ENCODE results near the gene PUS10.
"Not testable (repeated sequence)": the region's sequence is repeated elsewhere in the genome, so short reads cannot be mapped to it uniquely, and the experiment has no call there.

PUS10 gene

GRCh38 chr2:61009355-61009754 lies 8.7 kb downstream of the PUS10 start:
- no peak for DNase-seq

- DNase-seq = no peak
Measured at GRCh38 chr2:61006486-61007105, 11.5 kb downstream of the PUS10 start.

- DNase-seq = no peak
Measured at GRCh38 chr2:61005736-61006135, 12.3 kb downstream of the PUS10 start.

- peak; percentile 28 for DNase-seq
Measured at GRCh38 chr2:60998628-60999545, 19.2 kb downstream of the PUS10 start.

- DNase-seq = no peak
Measured at GRCh38 chr2:60994131-60994530, 23.9 kb downstream of the PUS10 start.

GRCh38 chr2:60992985-60993392 lies 25.1 kb downstream of the PUS10 start:
- no peak for DNase-seq

GRCh38 chr2:60991644-60992043 lies 26.4 kb downstream of the PUS10 start:
- DNase-seq = no peak

GRCh38 chr2:60989259-60989658 lies 28.8 kb downstream of the PUS10 start:
- DNase-seq = no peak

- not testable (repeated sequence) for DNase-seq
Measured at GRCh38 chr2:60987656-60988055, 30.4 kb downstream of the PUS10 start.

GRCh38 chr2:60987041-60987440 lies 31.0 kb downstream of the PUS10 start:
- DNase-seq = no peak

GRCh38 chr2:60984720-60985119 lies 33.3 kb downstream of the PUS10 start:
- DNase-seq = no peak

GRCh38 chr2:60982066-60982465 lies 36.0 kb downstream of the PUS10 start:
- DNase-seq = not testable (repeated sequence)

- no peak for DNase-seq
Measured at GRCh38 chr2:60980071-60980815, 37.8 kb downstream of the PUS10 start.

GRCh38 chr2:60979231-60979630 lies 38.8 kb downstream of the PUS10 start:
- no peak for DNase-seq

GRCh38 chr2:60977562-60977895 lies 40.5 kb downstream of the PUS10 start:
- no peak for DNase-seq

- no peak for DNase-seq
Measured at GRCh38 chr2:60976875-60977561, 41.0 kb downstream of the PUS10 start.

- no peak for DNase-seq
Measured at GRCh38 chr2:60976256-60976850, 41.7 kb downstream of the PUS10 start.

- DNase-seq = no peak
Measured at GRCh38 chr2:60974652-60975051, 43.4 kb downstream of the PUS10 start.

GRCh38 chr2:60973705-60974104 lies 44.4 kb downstream of the PUS10 start:
- no peak for DNase-seq

- DNase-seq = no peak
Measured at GRCh38 chr2:60972889-60973656, 45.0 kb downstream of the PUS10 start.

GRCh38 chr2:60966507-60967405 lies 51.3 kb downstream of the PUS10 start:
- no peak for DNase-seq

Data from NCI-H1105 (cell line).